ENCODE data around the gene PEX11B. TPM values are rescaled to one million over a fixed set of nuclear protein-coding genes. Genes with fewer than 3 reads are reported as not detected.

Gene PEX11B
- total RNA-seq, 1 experiment from 2014 or later = 36.2 TPM

DNA sequence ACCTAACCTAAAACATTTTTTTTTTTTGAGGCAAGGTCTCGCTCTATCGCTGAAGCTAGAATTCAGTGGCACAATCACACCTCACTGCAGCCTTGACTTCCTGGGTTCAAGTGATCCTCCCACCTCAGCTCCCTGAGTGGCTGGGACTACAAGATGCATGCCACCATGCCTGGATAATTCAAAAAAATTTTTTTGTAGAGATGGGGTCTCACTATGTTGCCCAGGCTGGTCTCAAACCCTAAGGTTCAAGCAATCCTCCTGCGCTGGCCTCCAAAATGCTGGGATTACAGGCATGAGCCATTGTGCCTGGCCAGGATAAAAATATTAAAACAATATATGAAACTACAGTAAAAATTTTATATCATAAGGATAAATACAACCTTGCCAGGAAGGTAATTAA, 34.4 kb upstream of the PEX11B start:
- Mint-ChIP-seq H3K9me3 (ENCODE audit: unreplicated experiment) (no peaks in the 10 kb centered on the region), H3K36me3 (ENCODE audit: insufficient read depth, unreplicated experiment) (peaks cover 17% of the 10 kb centered on the region), H3K27me3 (ENCODE audit: insufficient read depth, unreplicated experiment) (no peaks in the 10 kb centered on the region), H3K27ac (ENCODE audit: low read depth, unreplicated experiment) (no peak overlapping the region), H3K4me3 (ENCODE audit: unreplicated experiment) (no peak overlapping the region), H3K4me1 (ENCODE audit: insufficient read depth, unreplicated experiment) (peaks cover 39% of the 10 kb centered on the region)
- CTCF ChIA-PET = interaction anchor here (1.2 to 1.3 kb wide), 2 partner anchors 26 to 43 kb away, joined by 4 read pairs; partner anchors contain the start of genes ITGA10 and RBM8A
- intact Hi-C loops (cut with micrococcal nuclease) = no loop called here
- no peak for DNase-seq (ENCODE audit: unreplicated experiment)
- TF ChIP-seq, protein P1, sequence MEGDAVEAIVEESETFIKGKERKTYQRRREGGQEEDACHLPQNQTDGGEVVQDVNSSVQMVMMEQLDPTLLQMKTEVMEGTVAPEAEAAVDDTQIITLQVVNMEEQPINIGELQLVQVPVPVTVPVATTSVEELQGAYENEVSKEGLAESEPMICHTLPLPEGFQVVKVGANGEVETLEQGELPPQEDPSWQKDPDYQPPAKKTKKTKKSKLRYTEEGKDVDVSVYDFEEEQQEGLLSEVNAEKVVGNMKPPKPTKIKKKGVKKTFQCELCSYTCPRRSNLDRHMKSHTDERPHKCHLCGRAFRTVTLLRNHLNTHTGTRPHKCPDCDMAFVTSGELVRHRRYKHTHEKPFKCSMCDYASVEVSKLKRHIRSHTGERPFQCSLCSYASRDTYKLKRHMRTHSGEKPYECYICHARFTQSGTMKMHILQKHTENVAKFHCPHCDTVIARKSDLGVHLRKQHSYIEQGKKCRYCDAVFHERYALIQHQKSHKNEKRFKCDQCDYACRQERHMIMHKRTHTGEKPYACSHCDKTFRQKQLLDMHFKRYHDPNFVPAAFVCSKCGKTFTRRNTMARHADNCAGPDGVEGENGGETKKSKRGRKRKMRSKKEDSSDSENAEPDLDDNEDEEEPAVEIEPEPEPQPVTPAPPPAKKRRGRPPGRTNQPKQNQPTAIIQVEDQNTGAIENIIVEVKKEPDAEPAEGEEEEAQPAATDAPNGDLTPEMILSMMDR (IDR thresholded peaks at IDR 0.05; ENCODE audit: unreplicated experiment) = no peak
- no TSS peak for BruUV-seq (replicated peaks)
- POLR2A ChIA-PET = interaction anchor here (0.7 to 7.0 kb wide), 6 partner anchors 13 to 99 kb away, joined by 3 to 109 read pairs (median 8); partner anchors contain the start of genes ANKRD34A, PEX11B, POLR3GL and RBM8A

DNA sequence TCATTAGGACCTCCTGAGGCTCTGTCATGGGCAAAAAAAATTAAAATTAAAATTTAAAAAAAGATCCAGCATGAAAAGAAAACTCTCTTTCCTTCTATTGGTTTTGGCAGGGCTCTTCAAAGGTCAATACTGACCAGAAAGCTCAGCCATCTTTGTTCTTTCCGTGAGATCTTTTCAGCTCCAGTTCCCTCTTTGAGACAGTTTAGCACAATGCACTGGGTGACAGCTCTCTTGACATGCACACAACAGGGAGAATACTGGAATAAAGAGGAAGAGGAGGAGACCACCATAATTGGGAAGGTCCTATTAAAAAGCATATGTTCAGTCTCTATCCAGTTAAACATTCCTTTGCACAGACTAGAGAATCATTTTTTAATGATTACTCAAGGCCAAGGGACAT, 33.0 kb upstream of the PEX11B start:
- H3K27ac Mint-ChIP-seq (ENCODE audit: low read depth, unreplicated experiment) = no peak overlapping the region
- TF ChIP-seq, protein P1 (IDR thresholded peaks at IDR 0.05; ENCODE audit: unreplicated experiment) = no peak
- no TSS peak for BruUV-seq (replicated peaks)
- no peaks in the 10 kb centered on the region for H3K27me3 Mint-ChIP-seq (ENCODE audit: insufficient read depth, unreplicated experiment)
- no peak for DNase-seq (ENCODE audit: unreplicated experiment)
- ChIA-PET POLR2A (interaction anchor here (1.0 to 2.6 kb wide), 4 partner anchors 9 to 33 kb away, joined by 3 to 12 read pairs (median 4); partner anchors contain the start of genes PEX11B and RBM8A), CTCF (interaction anchor here (0.6 to 1.2 kb wide), 3 partner anchors 11 to 81 kb away, joined by 3 to 5 read pairs (median 4); partner anchors contain the start of gene ITGA10)
- intact Hi-C loops (cut with micrococcal nuclease) = no loop called here
- H3K4me3 Mint-ChIP-seq (ENCODE audit: unreplicated experiment) = no peak overlapping the region
- H3K4me1 Mint-ChIP-seq (ENCODE audit: insufficient read depth, unreplicated experiment) = peaks cover 30% of the 10 kb centered on the region
- no peaks in the 10 kb centered on the region for H3K9me3 Mint-ChIP-seq (ENCODE audit: unreplicated experiment)
- peaks cover 17% of the 10 kb centered on the region for H3K36me3 Mint-ChIP-seq (ENCODE audit: insufficient read depth, unreplicated experiment)

DNA sequence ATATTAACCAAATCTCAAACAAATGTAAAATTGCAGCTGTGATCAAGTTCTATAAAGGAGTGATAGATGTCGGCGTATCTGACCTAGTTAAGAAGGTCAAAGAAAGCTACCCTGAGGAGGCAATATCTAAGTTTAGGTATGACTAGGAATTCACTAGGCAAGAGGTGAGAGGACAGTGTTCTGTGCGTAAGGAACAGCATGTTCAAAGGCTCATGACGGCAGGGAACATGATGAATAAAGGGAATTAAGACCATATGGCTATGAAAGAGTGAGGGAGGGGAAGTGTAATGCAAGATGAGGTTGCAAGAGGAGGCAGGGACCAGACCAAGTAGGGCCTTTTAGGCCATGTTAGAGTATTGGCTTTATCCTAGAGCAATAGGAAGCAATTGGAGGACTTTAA, 30.7 kb upstream of the PEX11B start:
- H3K36me3 Mint-ChIP-seq (ENCODE audit: insufficient read depth, unreplicated experiment) = peaks cover 29% of the 10 kb centered on the region
- ChIA-PET POLR2A (interaction anchor here (0.6 to 2.2 kb wide), 8 partner anchors 8 to 42 kb away, joined by 3 to 8 read pairs (median 4); partner anchors contain the start of genes ANKRD34A, POLR3GL and RBM8A), CTCF (interaction anchor here (0.6 to 1.7 kb wide), 3 partner anchors 40 to 220 kb away, joined by 3 to 4 read pairs (median 3); no protein-coding TSS in a partner anchor)
- no peaks in the 10 kb centered on the region for H3K27me3 Mint-ChIP-seq (ENCODE audit: insufficient read depth, unreplicated experiment)
- TF ChIP-seq, protein P1 (IDR thresholded peaks at IDR 0.05; ENCODE audit: unreplicated experiment) = no peak
- intact Hi-C loops (cut with micrococcal nuclease) = no loop called here
- no TSS peak for BruUV-seq (replicated peaks)
- no peak for DNase-seq (ENCODE audit: unreplicated experiment)
- no peak overlapping the region for H3K27ac Mint-ChIP-seq (ENCODE audit: low read depth, unreplicated experiment)
- no peak overlapping the region for H3K4me3 Mint-ChIP-seq (ENCODE audit: unreplicated experiment)
- H3K4me1 Mint-ChIP-seq (ENCODE audit: insufficient read depth, unreplicated experiment) = peaks cover 7% of the 10 kb centered on the region
- H3K9me3 Mint-ChIP-seq (ENCODE audit: unreplicated experiment) = no peaks in the 10 kb centered on the region

DNA sequence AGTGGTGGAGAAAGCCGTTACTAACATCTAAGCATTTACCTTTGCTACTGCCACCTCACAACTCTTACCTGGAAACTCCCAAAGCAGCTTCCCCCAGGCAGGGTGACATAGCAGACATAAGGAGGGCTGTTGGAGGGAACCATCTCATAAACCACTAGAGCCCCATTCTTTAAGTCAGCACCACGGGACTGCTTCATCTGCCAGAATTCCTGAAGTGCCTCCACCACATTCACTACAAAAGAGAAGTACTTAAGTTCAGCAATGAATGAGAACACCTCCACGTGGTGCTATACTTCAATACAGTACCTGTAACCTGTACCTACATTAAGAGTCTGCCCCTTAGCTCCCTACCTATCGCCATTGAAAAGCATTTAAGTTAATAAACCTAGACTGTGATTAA, 29.0 kb upstream of the PEX11B start:
- ChIA-PET POLR2A (no interaction called here), CTCF (interaction anchor here (0.8 kb wide), 1 partner anchor 11 kb away, joined by 3 read pairs; the partner anchor contains the start of gene LIX1L)
- H3K27me3 Mint-ChIP-seq (ENCODE audit: insufficient read depth, unreplicated experiment) = no peaks in the 10 kb centered on the region
- H3K4me3 Mint-ChIP-seq (ENCODE audit: unreplicated experiment) = no peak overlapping the region
- H3K9me3 Mint-ChIP-seq (ENCODE audit: unreplicated experiment) = no peaks in the 10 kb centered on the region
- TF ChIP-seq, protein P1 (IDR thresholded peaks at IDR 0.05; ENCODE audit: unreplicated experiment) = no peak
- no TSS peak for BruUV-seq (replicated peaks)
- H3K36me3 Mint-ChIP-seq (ENCODE audit: insufficient read depth, unreplicated experiment) = peaks cover 44% of the 10 kb centered on the region
- intact Hi-C loops (cut with micrococcal nuclease) = no loop called here
- peaks cover 5% of the 10 kb centered on the region for H3K4me1 Mint-ChIP-seq (ENCODE audit: insufficient read depth, unreplicated experiment)
- DNase-seq (ENCODE audit: unreplicated experiment) = no peak
- no peak overlapping the region for H3K27ac Mint-ChIP-seq (ENCODE audit: low read depth, unreplicated experiment)
